Keratinocyte (primary cell): ENCODE results near the gene FMO1. TPM values are rescaled to one million over a fixed set of nuclear protein-coding genes. Genes with fewer than 3 reads are reported as not detected.

ENCODE experiments used
- DNase-seq: peaks from one replicate; pipeline ENCODE4 v3.0.0-alpha.2; 2011; ENCODE audit warnings: low read depth, missing footprints, low spot score
- FAIRE-seq: peaks from 2 replicates; lab custom pipeline; 2011; peaks lifted over from hg19 to GRCh38; lab: Jason Lieb, UNC
- H2AFZ ChIP-seq: 2 replicates; pipeline ENCODE4 v1.6.0; 2012; ENCODE audit warnings: low read length, control low read depth, inconsistent platforms; ENCODE audit not compliant: control insufficient read depth
- H3K27ac ChIP-seq: 2 replicates; pipeline ENCODE4 v1.5.1; 2011; ENCODE audit warnings: low read length; ENCODE audit not compliant: control insufficient read depth, insufficient read depth
- H3K27me3 ChIP-seq: 3 replicates; pipeline ENCODE4 v1.6.0; 2011; ENCODE audit warnings: low read length; ENCODE audit not compliant: control insufficient read depth, insufficient read depth; ENCODE audit errors: extremely low read depth
- H3K36me3 ChIP-seq, 2 experiments: 2 replicates in 1 of 2; 3 replicates in 1 of 2; pipeline ENCODE4 v1.5.1; 2011; ENCODE audit warnings: low read length in 2 of 2, mild to moderate bottlenecking in 1 of 2; ENCODE audit not compliant: control insufficient read depth in 2 of 2, insufficient read depth in 2 of 2; ENCODE audit errors: extremely low read depth in 1 of 2
- H3K4me1 ChIP-seq: 3 replicates; pipeline ENCODE4 v1.5.1; 2011; ENCODE audit warnings: low read length; ENCODE audit not compliant: control insufficient read depth, insufficient read depth; ENCODE audit errors: extremely low read depth
- H3K4me2 ChIP-seq: 3 replicates; pipeline ENCODE4 v1.6.0; 2011; ENCODE audit warnings: low read depth, low read length; ENCODE audit not compliant: control insufficient read depth, insufficient read depth; ENCODE audit errors: extremely low read depth
- H3K4me3 ChIP-seq, 3 experiments: fragments of 200-600 bp in 1 of 3; sonication (generic) in 1 of 3; 2 replicates in 2 of 3; 3 replicates in 1 of 3; pipeline ENCODE4 v1.5.1; 2011 to 2016; ENCODE audit warnings: low read length in 3 of 3, mild to moderate bottlenecking in 3 of 3, control low read depth in 2 of 3, inconsistent platforms in 1 of 3, low read depth in 1 of 3, mixed read lengths in 1 of 3, mixed run types in 1 of 3, moderate library complexity in 1 of 3; ENCODE audit not compliant: control insufficient read depth in 2 of 3, insufficient read depth in 2 of 3; ENCODE audit errors: extremely low read depth in 1 of 3
- H3K79me2 ChIP-seq: 2 replicates; pipeline ENCODE4 v1.6.0; 2012; ENCODE audit warnings: low read length; ENCODE audit not compliant: control insufficient read depth, insufficient read depth
- H3K9ac ChIP-seq: 3 replicates; pipeline ENCODE4 v1.6.0; 2011; ENCODE audit warnings: low read length; ENCODE audit not compliant: control insufficient read depth, insufficient read depth; ENCODE audit errors: extremely low read depth
- H3K9me1 ChIP-seq: 3 replicates; pipeline ENCODE4 v1.6.0; 2011; ENCODE audit warnings: low read length; ENCODE audit not compliant: control insufficient read depth, insufficient read depth; ENCODE audit errors: extremely low read depth
- H3K9me3 ChIP-seq: 2 replicates; pipeline ENCODE4 v1.5.1; 2012; ENCODE audit warnings: low read depth, low read length; ENCODE audit not compliant: control insufficient read depth
- H4K20me1 ChIP-seq: 3 replicates; pipeline ENCODE4 v1.6.0; 2011; ENCODE audit warnings: low read length; ENCODE audit not compliant: control insufficient read depth, insufficient read depth; ENCODE audit errors: extremely low read depth
- CTCF ChIP-seq, 3 experiments: IDR thresholded peaks in 1 of 3; conservative IDR thresholded peaks in 1 of 3; optimal IDR thresholded peaks in 1 of 3; 2 replicates in 2 of 3; 3 replicates in 1 of 3; pipeline versions ENCODE3 to v1.5.1; 2011; ENCODE audit warnings: low read length in 3 of 3, mild to moderate bottlenecking in 3 of 3, moderate library complexity in 2 of 3, control low read depth in 1 of 3, inconsistent platforms in 1 of 3; ENCODE audit not compliant: insufficient read depth in 2 of 3; ENCODE audit errors: extremely low read depth in 1 of 3
- EZH2 ChIP-seq: IDR thresholded peaks from one replicate; pipeline ENCODE4 v1.6.1; 2012; ENCODE audit warnings: inconsistent platforms, mild to moderate bottlenecking, low read length, moderate library complexity
- dilution Hi-C: fragments of 300-500 bp; cut with MboI; formaldehyde crosslinking; loops from one replicate; pipeline ENCODE4 v1.7.0; 2020; ENCODE audit warnings: low sequenced_read_pairs; ENCODE audit not compliant: extremely low pct_ligation_motif_present
- polyA plus RNA-seq, 5 experiments: library from polyadenylated mRNA; depleted of rRNA in 3 of 5; stranded (reverse) in 3 of 5; stranded (forward) in 1 of 5; unstranded in 1 of 5; fragments of >200 nt; gene quantifications; 1 replicate in 1 of 5; 2 replicates in 3 of 5; 3 replicates in 1 of 5; pipeline versions ENCODE4 v1.2.1 to v1.2.3, GENCODE V29; 2011 to 2012; ENCODE audit warnings: missing spikeins in 2 of 5, low read depth in 1 of 5, low replicate concordance in 1 of 5

FMO1 gene
- polyA plus RNA-seq, 1 donor (not counting 4 experiments of a cell fraction or from before 2014, with no cell fraction given) = 0.07 TPM

- DNase-seq = no peak
- no peaks in the 10 kb centered on the region for H3K9me3 ChIP-seq
- no peak for FAIRE-seq
- H3K36me3 ChIP-seq = no peaks in the 10 kb centered on the region
- TF ChIP-seq CTCF (optimal IDR thresholded peaks at IDR 0.05 in 1 of 3, IDR thresholded peaks at IDR 0.05 in 1 of 3, conservative IDR thresholded peaks at IDR 0.05 in 1 of 3; ENCODE audit: extremely low read depth in 1 of 3, insufficient read depth in 2 of 3, low read length in 3 of 3) (no peak), EZH2 (no peak)
- no peak overlapping the region for H3K27ac ChIP-seq
- H3K4me3 ChIP-seq = no peak overlapping the region
- H3K4me2 ChIP-seq = peak overlapping the region; percentile 35
- no peaks in the 10 kb centered on the region for H3K27me3 ChIP-seq
- dilution Hi-C loops = no loop called here
- H3K79me2 ChIP-seq = no peaks in the 10 kb centered on the region
- H4K20me1 ChIP-seq = no peaks in the 10 kb centered on the region
- H2AFZ ChIP-seq = no peak overlapping the region
- no peaks in the 10 kb centered on the region for H3K9me1 ChIP-seq
- H3K4me1 ChIP-seq = peaks cover 39% of the 10 kb centered on the region
- H3K9ac ChIP-seq = no peak overlapping the region
These were observed 9.3 kb downstream of the FMO1 start for GRCh38 chr1:171257607-171258076.

GRCh38 chr1:171258429-171258828, 10.1 kb downstream of the FMO1 start:
- dilution Hi-C loops = no loop called here

More at GRCh38 chr1:171258429-171258828, 10.1 kb downstream of the FMO1 start:
- Histone ChIP-seq H3K79me2 (no peaks in the 10 kb centered on the region), H3K4me1 (peaks cover 39% of the 10 kb centered on the region), H3K9ac (no peak overlapping the region), H3K4me2 (no peak overlapping the region), H3K9me1 (no peaks in the 10 kb centered on the region), H3K27me3 (no peaks in the 10 kb centered on the region), H3K4me3 (no peak overlapping the region), H3K9me3 (no peaks in the 10 kb centered on the region), H3K36me3 (no peaks in the 10 kb centered on the region), H3K27ac (no peak overlapping the region), H2AFZ (no peak overlapping the region), H4K20me1 (no peaks in the 10 kb centered on the region)
- FAIRE-seq (no peak), DNase-seq (no peak)
- TF ChIP-seq EZH2 (no peak), CTCF (optimal IDR thresholded peaks at IDR 0.05 in 1 of 3, IDR thresholded peaks at IDR 0.05 in 1 of 3, conservative IDR thresholded peaks at IDR 0.05 in 1 of 3; ENCODE audit: extremely low read depth in 1 of 3, insufficient read depth in 2 of 3, low read length in 3 of 3) (no peak)
